HCT116 (cell line): ENCODE data around the gene JOSD1. TPM values are rescaled to one million over a fixed set of nuclear protein-coding genes. Genes with fewer than 3 reads are reported as not detected.
A peak's percentile ranks its signal among the peaks of the same experiment; 100 is the strongest.

Experiments
- ATAC-seq: fragments of 200-7000 bp; cut with Tn5 transposase; 2 replicates; pipeline ENCODE4 v1.9.1; 2020; ENCODE audit warnings: mild to moderate bottlenecking, moderate library complexity
- BruUV-seq: library from RNA; stranded (reverse); fragments of 400-500 nt; replicated peaks from 2 replicates; lab custom pipeline; 2021; lab: Mats Ljungman, UMichigan
- CTCF ChIA-PET: fragments of 300-600 bp; sonication (Branson Sonifier 250); formaldehyde crosslinking; loops from one replicate; lab custom pipeline; 2021; ENCODE audit warnings: antibody characterized with exemption; lab: Charles Lee
- POLR2A ChIA-PET: fragments of 300-600, 350-600 bp; sonication (Branson Sonifier 250); formaldehyde crosslinking; loops from one replicate; lab custom pipeline; 2021; ENCODE audit warnings: antibody characterized with exemption; lab: Charles Lee
- RAD21 ChIA-PET, 2 experiments: fragments of 300-600 bp; sonication (Branson Sonifier 250); formaldehyde crosslinking; loops; one replicate each; lab custom pipeline; 2023; ENCODE audit warnings: low total read pairs in 2 of 2; ENCODE audit not compliant: uncharacterized antibody in 2 of 2, unreplicated experiment in 2 of 2, low non-redundant PET in 1 of 2; lab: Charles Lee
- DNase-seq: peaks from one replicate; pipeline ENCODE4 v3.0.0-alpha.2; 2010; ENCODE audit warnings: low read depth, low spot score
- H2AFZ ChIP-seq: fragments of 200-600 bp; shearing (Covaris generic), sonication (generic); 2 replicates; pipeline ENCODE4 v1.6.1; 2017; ENCODE audit warnings: low read depth, mixed run types, mixed read lengths, antibody characterized with exemption, low read length; ENCODE audit not compliant: poor library complexity, severe bottlenecking
- H3K27ac ChIP-seq: 2 replicates; pipeline ENCODE4 v1.5.1; 2012; ENCODE audit warnings: low read depth, low read length
- H3K27me3 ChIP-seq: fragments of 200-600 bp; sonication (generic); 2 replicates; pipeline ENCODE4 v1.6.1; 2016; ENCODE audit warnings: mixed run types, low read length, mixed read lengths; ENCODE audit not compliant: insufficient read depth
- H3K36me3 ChIP-seq, 2 experiments: fragments of 200-500 bp in 1 of 2; fragments of 200-600 bp in 1 of 2; sonication (Bioruptor generic) in 1 of 2; sonication (generic) in 1 of 2; 2 replicates each; pipeline versions ENCODE4 v1.5.1 to v1.6.1; 2014 to 2016; ENCODE audit warnings: low read length in 2 of 2, inconsistent platforms in 1 of 2, mixed read lengths in 1 of 2, mixed run types in 1 of 2; ENCODE audit not compliant: insufficient read depth in 2 of 2, control insufficient read depth in 1 of 2
- H3K4me1 ChIP-seq, 2 experiments: fragments of 200-600 bp in 1 of 2; sonication (generic) in 1 of 2; 2 replicates each; pipeline versions ENCODE4 v1.5.1 to v1.6.1; 2012 to 2017; ENCODE audit warnings: low read length in 2 of 2, inconsistent platforms in 1 of 2, mild to moderate bottlenecking in 1 of 2, mixed read lengths in 1 of 2, mixed run types in 1 of 2, moderate library complexity in 1 of 2; ENCODE audit not compliant: insufficient read depth in 2 of 2, control insufficient read depth in 1 of 2
- H3K4me2 ChIP-seq: fragments of 200-600 bp; sonication (generic); 2 replicates; pipeline ENCODE4 v1.6.1; 2017; ENCODE audit warnings: mixed run types, low read length, mixed read lengths
- H3K4me3 ChIP-seq, 2 experiments: fragments of 200-600 bp in 1 of 2; sonication (generic) in 1 of 2; replicated peaks in 1 of 2; 2 replicates each; pipeline ENCODE4 v1.5.1; 2011 to 2016; ENCODE audit warnings: low read length in 2 of 2, control low read depth in 1 of 2, low read depth in 1 of 2, mild to moderate bottlenecking in 1 of 2, mixed read lengths in 1 of 2, mixed run types in 1 of 2
- H3K79me2 ChIP-seq: fragments of 200-600 bp; sonication (generic); 2 replicates; pipeline ENCODE4 v1.6.1; 2017; ENCODE audit warnings: mild to moderate bottlenecking, mixed run types, low read length, moderate library complexity, mixed read lengths; ENCODE audit not compliant: insufficient read depth
- H3K9ac ChIP-seq: fragments of 200-600 bp; sonication (generic); 2 replicates; pipeline ENCODE4 v1.6.1; 2016; ENCODE audit warnings: low read length, mixed read lengths
- H3K9me2 ChIP-seq: fragments of 200-600 bp; sonication (generic), shearing (Covaris generic); 2 replicates; pipeline ENCODE4 v1.6.1; 2017; ENCODE audit warnings: mixed run types, mild to moderate bottlenecking, moderate library complexity; ENCODE audit not compliant: insufficient read depth
- H3K9me3 ChIP-seq, 2 experiments: fragments of 200-500 bp in 1 of 2; fragments of 200-600 bp in 1 of 2; sonication (Bioruptor generic) in 1 of 2; sonication (generic) in 1 of 2; 2 replicates each; pipeline ENCODE4 v1.6.1; 2014 to 2017; ENCODE audit warnings: low read length in 2 of 2, mixed read lengths in 2 of 2, inconsistent platforms in 1 of 2, low read depth in 1 of 2, mild to moderate bottlenecking in 1 of 2, mixed run types in 1 of 2, moderate library complexity in 1 of 2; ENCODE audit not compliant: control insufficient read depth in 1 of 2, insufficient read depth in 1 of 2
- H4K20me1 ChIP-seq: fragments of 200-600 bp; sonication (generic), shearing (Covaris generic); 2 replicates; pipeline ENCODE4 v1.6.1; 2017; ENCODE audit warnings: mixed run types, mild to moderate bottlenecking, moderate library complexity; ENCODE audit not compliant: insufficient read depth
- CBX3 ChIP-seq: IDR thresholded peaks from 2 replicates; pipeline ENCODE4 v1.6.1; 2012; ENCODE audit warnings: low read depth
- CTCF ChIP-seq, 3 experiments: fragments of 200-600 bp in 1 of 3; sonication (generic) in 1 of 3; IDR thresholded peaks in 2 of 3; conservative IDR thresholded peaks in 1 of 3; 2 replicates each; pipeline ENCODE4 v1.5.1; 2012 to 2017; ENCODE audit warnings: low read depth in 2 of 3, low read length in 2 of 3, antibody characterized with exemption in 1 of 3, borderline replicate concordance in 1 of 3, control low read depth in 1 of 3, mild to moderate bottlenecking in 1 of 3, mixed read lengths in 1 of 3, mixed run types in 1 of 3, moderate library complexity in 1 of 3; ENCODE audit not compliant: insufficient read depth in 1 of 3
- EGR1 ChIP-seq: IDR thresholded peaks from 2 replicates; pipeline ENCODE4 v1.6.1; 2012; ENCODE audit warnings: low read depth
- FOSL1 ChIP-seq: IDR thresholded peaks from 2 replicates; pipeline ENCODE4 v1.6.1; 2012; ENCODE audit warnings: low read depth
- JUND ChIP-seq: IDR thresholded peaks from 2 replicates; pipeline ENCODE4 v1.6.1; 2012
- MAX ChIP-seq: IDR thresholded peaks from 2 replicates; pipeline ENCODE4 v1.6.1; 2012
- POLR2A ChIP-seq: IDR thresholded peaks from 2 replicates; pipeline ENCODE4 v1.7.0; 2011; ENCODE audit warnings: borderline replicate concordance; ENCODE audit not compliant: insufficient read depth, insufficient read length; ENCODE audit errors: extremely low read depth
- RAD21 ChIP-seq: IDR thresholded peaks from 2 replicates; pipeline ENCODE4 v1.6.1; 2012; ENCODE audit warnings: low read depth, mild to moderate bottlenecking
- SIN3A ChIP-seq: IDR thresholded peaks from 2 replicates; pipeline ENCODE4 v1.6.1; 2012; ENCODE audit warnings: low read depth
- SP1 ChIP-seq: IDR thresholded peaks from 2 replicates; pipeline ENCODE4 v1.6.1; 2012; ENCODE audit warnings: low read depth
- SRF ChIP-seq: IDR thresholded peaks from 2 replicates; pipeline ENCODE4 v1.6.1; 2012; ENCODE audit warnings: low read depth
- TCF7L2 ChIP-seq: IDR thresholded peaks from 2 replicates; pipeline ENCODE4 v1.7.0; 2011; ENCODE audit warnings: borderline replicate concordance, inconsistent platforms; ENCODE audit not compliant: insufficient read depth, insufficient read length; ENCODE audit errors: extremely low read depth
- YY1 ChIP-seq: IDR thresholded peaks from 2 replicates; pipeline ENCODE4 v1.6.1; 2011; ENCODE audit warnings: low read length, low read depth, moderate library complexity, mild to moderate bottlenecking; ENCODE audit not compliant: insufficient replicate concordance; ENCODE audit errors: extremely low read depth
- ZFX ChIP-seq: fragments of 450-650 bp; IDR thresholded peaks from 2 replicates; pipeline ENCODE4 v1.6.1; 2017
- intact Hi-C: fragments of 100-400 bp; cut with micrococcal nuclease; formaldehyde crosslinking; loops from 2 replicates; pipeline ENCODE4 v1.10.0; 2022
- total RNA-seq: library from RNA; stranded (reverse); gene quantifications from one replicate; pipeline ENCODE4 v1.2.1, GENCODE V29; 2021; ENCODE audit not compliant: unreplicated experiment
- TF ChIP-seq, protein P1 (sequence below): IDR thresholded peaks from 2 replicates; pipeline ENCODE4 v1.6.1; 2012; ENCODE audit warnings: low read depth

The JOSD1 gene
- total RNA-seq, 1 experiment from 2014 or later: 67.3 TPM

GRCh38 chr22:38698407-38699094 lies 2.2 kb downstream of the JOSD1 start (continued):
- TF ChIP-seq, protein P1, sequence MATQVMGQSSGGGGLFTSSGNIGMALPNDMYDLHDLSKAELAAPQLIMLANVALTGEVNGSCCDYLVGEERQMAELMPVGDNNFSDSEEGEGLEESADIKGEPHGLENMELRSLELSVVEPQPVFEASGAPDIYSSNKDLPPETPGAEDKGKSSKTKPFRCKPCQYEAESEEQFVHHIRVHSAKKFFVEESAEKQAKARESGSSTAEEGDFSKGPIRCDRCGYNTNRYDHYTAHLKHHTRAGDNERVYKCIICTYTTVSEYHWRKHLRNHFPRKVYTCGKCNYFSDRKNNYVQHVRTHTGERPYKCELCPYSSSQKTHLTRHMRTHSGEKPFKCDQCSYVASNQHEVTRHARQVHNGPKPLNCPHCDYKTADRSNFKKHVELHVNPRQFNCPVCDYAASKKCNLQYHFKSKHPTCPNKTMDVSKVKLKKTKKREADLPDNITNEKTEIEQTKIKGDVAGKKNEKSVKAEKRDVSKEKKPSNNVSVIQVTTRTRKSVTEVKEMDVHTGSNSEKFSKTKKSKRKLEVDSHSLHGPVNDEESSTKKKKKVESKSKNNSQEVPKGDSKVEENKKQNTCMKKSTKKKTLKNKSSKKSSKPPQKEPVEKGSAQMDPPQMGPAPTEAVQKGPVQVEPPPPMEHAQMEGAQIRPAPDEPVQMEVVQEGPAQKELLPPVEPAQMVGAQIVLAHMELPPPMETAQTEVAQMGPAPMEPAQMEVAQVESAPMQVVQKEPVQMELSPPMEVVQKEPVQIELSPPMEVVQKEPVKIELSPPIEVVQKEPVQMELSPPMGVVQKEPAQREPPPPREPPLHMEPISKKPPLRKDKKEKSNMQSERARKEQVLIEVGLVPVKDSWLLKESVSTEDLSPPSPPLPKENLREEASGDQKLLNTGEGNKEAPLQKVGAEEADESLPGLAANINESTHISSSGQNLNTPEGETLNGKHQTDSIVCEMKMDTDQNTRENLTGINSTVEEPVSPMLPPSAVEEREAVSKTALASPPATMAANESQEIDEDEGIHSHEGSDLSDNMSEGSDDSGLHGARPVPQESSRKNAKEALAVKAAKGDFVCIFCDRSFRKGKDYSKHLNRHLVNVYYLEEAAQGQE: no peak
- TF ChIP-seq FOSL1: no peak

GRCh38 chr22:38697425-38698089 lies 3.2 kb downstream of the JOSD1 start:
- H3K9me2 ChIP-seq: no peaks in the 10 kb centered on the region
- no peaks in the 10 kb centered on the region for H3K27me3 ChIP-seq
- TF ChIP-seq RAD21 (no peak), POLR2A (no peak), CBX3 (no peak), SRF (no peak), MAX (no peak), JUND (no peak), EGR1 (no peak), TCF7L2 (no peak), YY1 (no peak), SP1 (no peak), CTCF (IDR thresholded peaks at IDR 0.05 in 2 of 3, conservative IDR thresholded peaks at IDR 0.05 in 1 of 3; ENCODE audit: borderline replicate concordance in 1 of 3, insufficient read depth in 1 of 3, low read depth in 2 of 3, low read length in 2 of 3) (no peak), ZFX (no peak), SIN3A (no peak)
- no peaks in the 10 kb centered on the region for H3K9me3 ChIP-seq
- CTCF ChIA-PET: interaction anchor here (1.2 to 1.6 kb wide), 4 partner anchors 16 to 645 kb away, joined by 3 to 10 read pairs (median 4); partner anchors contain the start of gene TOMM22
- peak overlapping the region; percentile 50 for H3K9ac ChIP-seq
- no peaks in the 10 kb centered on the region for H4K20me1 ChIP-seq
- H3K4me3 ChIP-seq: peak overlapping the region in 1 of 2 experiments; percentile 26; a peak in 2 of 4 replicates
- POLR2A ChIA-PET: interaction anchor here (1.2 to 4.0 kb wide), 4 partner anchors 8 to 14 kb away, joined by 3 to 26 read pairs (median 8); partner anchors contain the start of genes GTPBP1 and TOMM22
- no peak overlapping the region for H2AFZ ChIP-seq
- peak overlapping the region; percentile 66 for H3K27ac ChIP-seq
- peaks cover 2 to 18% of the 10 kb centered on the region in 2 experiments; a peak in 2 of 4 replicates for H3K36me3 ChIP-seq
- DNase-seq (no peak), ATAC-seq (no peak)
- H3K4me2 ChIP-seq: peak overlapping the region; percentile 95
- RAD21 ChIA-PET: no interaction called here
- H3K4me1 ChIP-seq: peaks cover 33 to 63% of the 10 kb centered on the region in 2 experiments
- intact Hi-C loops: no loop called here
- BruUV-seq: no TSS peak
- H3K79me2 ChIP-seq: peaks cover 79% of the 10 kb centered on the region
